Bronchial epithelial cell (primary cell): Measurements from ENCODE around the gene FHL3. TPM values are rescaled to one million over a fixed set of nuclear protein-coding genes. Genes with fewer than 3 reads are reported as not detected.
"Not testable (repeated sequence)": the region's sequence is repeated elsewhere in the genome, so short reads cannot be mapped to it uniquely, and the experiment has no call there.

Experiments used
- DNase-seq: peaks from one replicate; pipeline ENCODE4 v3.0.0-alpha.2; 2010; ENCODE audit warnings: low read depth
- FAIRE-seq: peaks from 2 replicates; lab custom pipeline; 2011; peaks lifted over from hg19 to GRCh38; lab: Jason Lieb, UNC
- H3K27me3 ChIP-seq: 2 replicates; pipeline ENCODE4 v1.5.1; 2011; ENCODE audit warnings: low read length; ENCODE audit not compliant: control insufficient read depth, insufficient read depth
- H3K36me3 ChIP-seq: 2 replicates; pipeline ENCODE4 v1.5.1; 2011; ENCODE audit warnings: low read length; ENCODE audit not compliant: control insufficient read depth, insufficient read depth
- H3K4me3 ChIP-seq: 2 replicates; pipeline ENCODE4 v1.5.1; 2011; ENCODE audit warnings: mild to moderate bottlenecking, low read depth, low read length, control low read depth
- CTCF ChIP-seq: IDR thresholded peaks from 2 replicates; pipeline ENCODE4 v1.5.1; 2011; ENCODE audit warnings: mild to moderate bottlenecking, moderate library complexity, low read length, control low read depth, inconsistent platforms; ENCODE audit not compliant: insufficient read depth, severe bottlenecking
- total RNA-seq: library from RNA; depleted of rRNA; stranded (reverse); fragments of >200 nt; gene quantifications from 2 replicates; pipeline ENCODE4 v1.2.1, GENCODE V29; 2014

FHL3 gene
- total RNA-seq, 1 donor from 2014 or later, result 2.6 TPM

GRCh38 chr1:38034871-38035270, 29.6 kb upstream of the FHL3 start:
- Histone ChIP-seq H3K4me3 (no peak overlapping the region), H3K36me3 (no peaks in the 10 kb centered on the region), H3K27me3 (no peaks in the 10 kb centered on the region)
- no peak for TF ChIP-seq CTCF
- FAIRE-seq (no peak), DNase-seq (no peak)

GRCh38 chr1:38032992-38033391, 27.7 kb upstream of the FHL3 start:
- not testable (repeated sequence) for H3K36me3 ChIP-seq, FAIRE-seq, H3K4me3 ChIP-seq, H3K27me3 ChIP-seq, DNase-seq

- TF ChIP-seq CTCF, result no peak
- no peak for FAIRE-seq
- no peaks in the 10 kb centered on the region for H3K27me3 ChIP-seq
- no peak overlapping the region for H3K4me3 ChIP-seq
- no peak for DNase-seq
- H3K36me3 ChIP-seq, result no peaks in the 10 kb centered on the region
These were observed 26.2 kb upstream of the FHL3 start for GRCh38 chr1:38031513-38031866.

- no peak for TF ChIP-seq CTCF
- H3K36me3 ChIP-seq, result no peaks in the 10 kb centered on the region
- DNase-seq (no peak), FAIRE-seq (no peak)
- H3K27me3 ChIP-seq, result no peaks in the 10 kb centered on the region
- no peak overlapping the region for H3K4me3 ChIP-seq
These were observed 25.5 kb upstream of the FHL3 start for GRCh38 chr1:38030596-38031512.

GRCh38 chr1:38029685-38030511, 24.6 kb upstream of the FHL3 start:
- H3K36me3 ChIP-seq, result no peaks in the 10 kb centered on the region
- FAIRE-seq (no peak), DNase-seq (peak; percentile 87)
- no peak for TF ChIP-seq CTCF
- H3K27me3 ChIP-seq, result no peaks in the 10 kb centered on the region
- no peak overlapping the region for H3K4me3 ChIP-seq

- FAIRE-seq (no peak), DNase-seq (no peak)
- Histone ChIP-seq H3K27me3 (no peaks in the 10 kb centered on the region), H3K4me3 (no peak overlapping the region), H3K36me3 (no peaks in the 10 kb centered on the region)
- no peak for TF ChIP-seq CTCF
These were observed 23.9 kb upstream of the FHL3 start for GRCh38 chr1:38029081-38029681.
